Measurements from ENCODE around the gene TJP1.
A peak's percentile ranks its signal among the peaks of the same experiment; 100 is the strongest.
"Not testable (repeated sequence)": the region's sequence is repeated elsewhere in the genome, so short reads cannot be mapped to it uniquely, and the experiment has no call there.

TJP1 gene

DNA sequence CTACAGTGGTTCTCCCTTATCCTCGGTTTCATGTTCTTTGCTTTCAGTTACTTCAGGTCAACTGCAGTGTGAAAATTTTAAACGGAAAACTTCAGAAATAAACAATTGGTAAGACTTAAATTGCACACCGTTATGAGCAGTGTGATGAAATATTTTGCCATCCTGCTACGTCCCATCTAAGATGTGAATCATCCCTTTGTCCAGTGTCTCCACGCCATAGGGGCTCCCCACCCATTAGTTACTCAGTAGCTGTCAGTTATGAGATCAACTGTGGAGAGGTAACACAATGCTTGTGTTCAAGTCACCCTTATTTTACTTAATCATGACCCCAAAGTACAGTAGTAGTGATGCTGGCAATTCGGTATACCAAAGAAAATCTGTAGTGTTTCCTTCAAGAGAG, 47.4 kb downstream of the TJP1 start:
- DNase-seq (ENCODE audit: insufficient read length, low spot score), result no peak
- no peak for TF ChIP-seq POLR2A (IDR thresholded peaks at IDR 0.05; ENCODE audit: low read depth, low read length)
- FAIRE-seq, result peak; percentile 98

DNA sequence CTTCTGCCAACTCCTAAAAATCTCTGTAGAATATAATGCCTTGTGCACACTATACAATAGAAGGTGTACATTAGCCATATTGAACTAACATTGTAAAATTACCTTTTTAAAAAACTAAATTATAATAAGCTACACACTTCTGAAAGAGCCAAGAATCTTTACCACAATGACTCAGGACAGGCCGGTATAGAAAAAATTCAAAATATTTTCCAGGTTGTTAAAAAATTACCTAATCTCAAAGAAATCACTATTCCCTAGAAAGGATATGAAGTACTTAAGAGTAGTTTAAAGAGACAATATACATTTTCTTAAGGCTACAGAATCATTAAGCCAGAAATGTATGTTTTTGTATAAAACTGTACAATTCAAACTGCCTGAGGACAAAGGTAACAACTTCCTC, 48.5 kb downstream of the TJP1 start:
- FAIRE-seq (no peak), DNase-seq (ENCODE audit: insufficient read length, low spot score) (no peak)
- TF ChIP-seq POLR2A (IDR thresholded peaks at IDR 0.05; ENCODE audit: low read depth, low read length), result no peak

DNA sequence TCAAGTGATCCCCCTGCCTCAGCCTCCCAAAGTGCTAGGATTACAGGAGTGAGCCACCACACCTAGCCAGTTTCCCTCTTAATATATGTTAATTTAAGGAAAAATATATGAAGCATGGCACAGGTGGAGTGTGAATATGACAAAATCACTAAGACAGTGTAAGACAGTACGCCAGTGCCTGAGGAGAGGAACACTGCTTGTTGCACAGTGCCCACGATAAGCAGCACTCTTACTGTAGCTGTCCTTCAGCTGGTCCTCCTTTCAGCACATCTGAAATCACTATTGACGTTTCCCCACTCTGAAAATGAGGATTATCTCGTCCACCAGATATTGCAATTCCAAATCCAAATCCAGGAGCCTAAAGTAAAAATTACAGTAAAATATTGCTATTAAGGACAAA, 49.3 kb downstream of the TJP1 start:
- peak; percentile 45 for FAIRE-seq
- DNase-seq (ENCODE audit: insufficient read length, low spot score), result no peak
- no peak for TF ChIP-seq POLR2A (IDR thresholded peaks at IDR 0.05; ENCODE audit: low read depth, low read length)

DNA sequence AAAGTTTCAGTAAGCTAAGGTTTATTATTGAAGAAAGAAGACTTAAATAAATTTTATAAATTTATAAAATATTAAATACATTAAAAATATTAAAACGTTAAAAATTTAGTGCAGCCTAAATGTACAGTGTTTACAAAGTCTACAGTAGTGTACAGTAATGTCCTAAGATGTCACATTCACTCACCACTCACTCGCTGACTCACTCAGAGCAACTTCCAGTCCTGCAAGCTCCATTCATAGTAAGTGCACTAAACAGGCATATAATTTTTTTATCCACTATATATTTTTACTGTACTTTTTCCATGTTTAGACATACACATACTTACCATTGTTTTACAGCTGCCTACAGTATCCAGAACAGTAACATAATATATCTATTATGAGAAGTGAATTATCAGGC, 51.5 kb downstream of the TJP1 start:
- FAIRE-seq, result no peak
- no peak for DNase-seq (ENCODE audit: insufficient read length, low spot score)
- no peak for TF ChIP-seq POLR2A (IDR thresholded peaks at IDR 0.05; ENCODE audit: low read depth, low read length)

DNA sequence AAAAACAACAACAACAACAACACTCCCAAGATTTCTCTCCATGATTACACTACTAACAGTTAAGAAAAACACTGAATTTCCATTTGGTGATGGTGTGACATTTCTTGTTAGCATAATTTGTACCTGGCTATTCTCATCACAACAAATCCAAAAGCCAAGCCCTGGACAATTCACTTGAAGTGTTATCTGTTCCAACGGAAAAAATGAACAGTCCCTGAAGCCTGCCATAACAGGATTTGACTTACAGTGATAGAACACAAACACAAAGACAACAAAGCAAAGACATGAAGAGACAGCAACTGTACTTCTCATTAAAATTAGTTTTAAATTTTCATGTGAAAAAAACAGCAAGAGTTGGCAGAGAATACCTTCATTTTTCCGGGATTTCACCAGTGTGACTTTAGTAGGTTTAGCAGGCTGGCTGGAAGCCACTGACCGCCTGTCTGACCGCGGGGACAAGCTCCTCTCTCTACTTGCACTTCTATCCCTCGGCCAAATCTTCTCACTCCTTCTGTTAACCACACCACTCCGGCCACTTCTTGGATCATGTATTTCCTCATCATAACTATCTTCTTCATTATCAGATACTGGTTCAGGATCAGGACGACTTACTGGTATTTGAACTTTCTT, 56.3 kb downstream of the TJP1 start:
- TF ChIP-seq POLR2A (IDR thresholded peaks at IDR 0.05; ENCODE audit: low read depth, low read length), result no peak
- FAIRE-seq, result no peak
- no peak for DNase-seq (ENCODE audit: insufficient read length, low spot score)

DNA sequence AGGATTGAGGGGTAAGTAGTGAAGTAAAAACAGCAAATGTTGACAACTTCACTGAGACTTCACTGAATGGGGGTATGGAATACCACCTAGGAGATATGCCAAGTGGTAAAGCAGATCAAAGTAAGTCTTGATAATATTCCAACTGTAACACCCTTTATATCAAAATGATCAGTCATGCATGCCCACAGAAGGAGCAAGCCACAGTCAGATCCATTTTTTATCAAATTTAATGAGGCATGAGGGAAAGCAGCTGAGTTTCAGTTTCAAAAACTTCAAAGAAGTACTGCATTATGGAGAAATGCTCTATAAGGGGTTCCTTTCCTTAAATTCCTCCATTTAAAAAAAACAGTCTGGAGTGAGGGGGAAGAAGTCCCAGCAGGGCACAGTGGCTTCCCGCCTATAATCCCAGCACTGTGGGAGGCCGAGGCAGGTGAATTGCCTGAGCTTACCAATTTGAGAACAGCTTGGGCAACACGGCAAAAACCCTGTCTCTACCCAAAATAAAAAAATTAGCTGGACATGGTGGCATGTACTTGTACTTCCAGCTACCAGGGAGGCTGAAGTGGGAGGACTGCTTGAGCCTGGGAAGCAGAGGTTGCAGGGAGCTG, 56.9 kb downstream of the TJP1 start:
- no peak for TF ChIP-seq POLR2A (IDR thresholded peaks at IDR 0.05; ENCODE audit: low read depth, low read length)
- DNase-seq (ENCODE audit: insufficient read length, low spot score), result no peak
- FAIRE-seq, result no peak

DNA sequence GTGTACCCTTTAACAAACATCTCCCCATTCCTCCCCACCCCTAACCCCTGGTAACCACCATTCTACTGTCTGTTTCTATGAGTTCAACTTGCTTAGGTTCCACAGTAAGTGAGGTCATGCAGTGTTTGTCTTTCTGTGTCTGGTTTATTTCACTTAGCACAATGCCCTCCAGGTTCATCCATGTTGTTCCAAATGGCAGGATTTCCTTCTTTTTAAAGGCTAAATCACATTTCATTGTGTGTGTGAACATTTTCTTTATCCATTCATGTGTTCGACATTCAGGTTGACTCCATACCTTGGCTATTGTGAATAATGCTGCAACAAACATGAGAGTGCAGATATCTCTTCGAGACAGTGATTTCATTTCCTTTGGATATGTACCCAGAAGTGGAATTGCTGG, 62.7 kb downstream of the TJP1 start:
- TF ChIP-seq POLR2A (IDR thresholded peaks at IDR 0.05; ENCODE audit: low read depth, low read length), result no peak
- no peak for FAIRE-seq
- no peak for DNase-seq (ENCODE audit: insufficient read length, low spot score)

DNA sequence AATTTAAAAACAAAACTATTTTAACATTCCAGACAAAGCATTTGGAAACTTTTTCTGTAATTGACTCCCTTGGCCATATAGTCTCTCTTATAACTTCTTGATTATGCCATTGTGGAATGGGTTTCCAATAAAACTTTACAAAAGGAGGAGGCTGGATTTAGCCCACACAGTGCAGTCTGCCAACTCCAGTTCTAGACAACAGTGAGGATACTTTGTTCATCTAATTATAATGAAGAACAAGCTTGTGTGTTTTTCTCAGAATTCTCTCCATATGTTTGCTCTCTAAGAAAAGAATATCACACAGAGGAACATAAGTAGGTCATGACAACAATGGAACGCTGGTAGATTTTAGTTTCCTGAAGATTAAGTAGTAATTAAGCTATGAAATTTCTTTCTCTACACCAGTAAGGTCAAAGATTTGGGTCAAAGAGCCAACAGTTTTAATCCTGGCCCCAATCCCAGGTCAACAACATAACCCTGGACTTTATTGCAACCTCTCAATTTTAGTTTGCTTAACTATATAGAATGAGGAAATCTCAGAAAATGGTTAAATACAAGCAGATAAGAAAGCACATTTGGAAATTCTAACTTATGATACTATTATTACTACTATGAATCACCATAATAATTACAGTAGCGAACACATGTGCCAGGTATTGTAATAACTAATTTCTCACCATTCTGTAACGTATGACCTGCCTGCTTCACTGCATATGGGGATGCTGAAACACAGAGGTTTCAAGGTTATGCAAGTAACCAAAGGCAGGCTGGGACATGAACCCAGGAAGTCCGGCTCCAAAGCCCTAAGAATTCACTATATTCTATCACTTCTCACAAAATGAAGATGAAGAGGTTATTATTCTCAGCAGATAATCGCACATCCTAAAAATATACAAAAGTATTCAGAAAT, 65.7 kb downstream of the TJP1 start:
- no peak for DNase-seq (ENCODE audit: insufficient read length, low spot score)
- TF ChIP-seq POLR2A (IDR thresholded peaks at IDR 0.05; ENCODE audit: low read depth, low read length), result no peak
- no peak for FAIRE-seq

DNA sequence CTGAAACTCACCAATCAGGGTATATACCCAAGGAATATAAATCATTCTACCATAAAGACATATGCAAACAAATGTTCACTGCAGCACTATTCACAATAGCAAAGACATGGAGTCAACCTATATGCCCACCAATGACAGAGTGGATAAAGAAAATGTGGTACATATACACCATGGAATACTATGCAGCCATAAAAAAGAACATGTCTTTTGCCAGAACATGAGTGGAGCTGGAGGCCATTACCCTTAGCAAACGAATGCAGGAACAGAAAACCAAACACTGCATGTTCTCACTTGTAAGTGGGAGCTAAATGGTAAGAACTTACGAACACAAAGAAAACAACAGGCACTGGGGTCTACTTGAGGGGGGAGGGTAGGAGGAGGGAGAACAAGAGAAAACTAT, 68.3 kb downstream of the TJP1 start:
- DNase-seq (ENCODE audit: insufficient read length, low spot score); FAIRE-seq: not testable (repeated sequence)

DNA sequence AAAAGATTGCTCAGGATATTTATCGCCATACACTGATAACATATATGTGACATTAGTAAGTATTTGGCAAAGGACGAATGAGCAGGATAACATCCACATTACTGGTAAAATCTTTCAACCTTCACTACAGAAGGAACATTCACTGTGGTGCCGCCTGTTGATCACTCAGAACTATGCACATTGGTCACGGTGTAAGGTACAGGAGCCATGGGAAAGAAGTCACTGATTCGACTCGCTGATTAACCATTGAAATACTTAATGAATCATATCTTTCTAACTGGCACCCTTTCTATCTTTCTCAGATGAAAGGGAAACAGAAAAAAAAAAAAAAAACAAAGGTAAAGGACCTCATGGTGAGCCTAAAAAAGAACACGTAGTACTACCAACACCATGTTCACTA, 68.8 kb downstream of the TJP1 start:
- TF ChIP-seq POLR2A (IDR thresholded peaks at IDR 0.05; ENCODE audit: low read depth, low read length), result no peak
- FAIRE-seq, result no peak

DNA sequence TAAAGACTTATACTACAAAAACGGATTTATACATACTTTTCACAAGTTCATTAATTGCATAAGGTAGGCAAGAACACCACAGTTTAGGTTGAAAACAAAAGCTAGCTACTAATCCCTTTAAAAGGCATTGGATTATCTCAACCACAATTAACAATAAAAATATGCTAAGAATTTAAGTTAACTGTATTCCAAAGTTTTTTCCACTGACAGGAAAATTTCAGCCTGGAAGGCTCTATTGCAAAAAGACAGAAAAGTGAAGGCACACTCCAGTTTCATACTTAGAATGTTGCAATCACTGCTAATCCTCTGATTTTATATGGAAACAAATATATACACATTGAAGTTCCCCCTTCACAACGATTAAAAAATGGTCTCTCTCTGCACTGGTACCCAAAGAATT, 71.5 kb downstream of the TJP1 start:
- DNase-seq (ENCODE audit: insufficient read length, low spot score) (no peak), FAIRE-seq (no peak)
- TF ChIP-seq POLR2A (IDR thresholded peaks at IDR 0.05; ENCODE audit: low read depth, low read length), result no peak

More for the DNA sequence above, 68.8 kb downstream of the TJP1 start:
- DNase-seq (ENCODE audit: insufficient read length, low spot score), result no peak

DNA sequence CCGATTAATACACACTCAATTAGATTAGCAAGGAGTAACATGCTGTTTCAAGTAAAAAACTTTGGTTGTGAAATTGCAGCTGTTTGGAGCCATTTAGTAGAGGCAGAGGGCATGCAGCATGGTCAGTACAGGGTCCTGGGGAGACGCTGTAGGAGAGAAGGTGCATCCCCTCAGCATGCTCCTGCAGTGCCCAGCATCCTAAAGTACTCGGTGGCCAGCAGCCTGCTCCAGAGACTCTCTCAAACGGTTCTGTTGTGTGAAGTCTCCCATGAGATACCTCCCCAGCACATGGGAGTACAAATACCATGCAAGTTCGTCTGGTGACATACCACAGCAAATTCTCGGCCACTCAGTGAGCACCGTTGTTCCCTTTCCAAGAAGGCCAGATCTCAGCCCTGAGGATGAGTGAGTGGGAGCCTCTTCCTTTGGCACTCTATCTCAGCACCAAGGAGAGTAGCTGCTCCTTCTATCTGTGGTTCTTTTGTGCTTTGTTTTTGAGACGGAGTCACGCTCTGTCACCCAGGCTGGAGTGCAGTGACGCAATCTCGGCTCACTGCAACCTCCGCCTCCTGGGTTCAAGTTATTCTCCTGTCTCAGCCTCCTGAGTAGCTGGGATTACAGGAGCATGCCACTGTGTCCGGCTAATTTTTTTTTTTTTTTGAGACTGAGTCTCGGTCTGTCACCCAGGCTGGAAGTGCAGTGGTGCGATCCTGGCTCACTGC, 72.7 kb downstream of the TJP1 start:
- no peak for TF ChIP-seq POLR2A (IDR thresholded peaks at IDR 0.05; ENCODE audit: low read depth, low read length)
- FAIRE-seq, result no peak
- no peak for DNase-seq (ENCODE audit: insufficient read length, low spot score)

DNA sequence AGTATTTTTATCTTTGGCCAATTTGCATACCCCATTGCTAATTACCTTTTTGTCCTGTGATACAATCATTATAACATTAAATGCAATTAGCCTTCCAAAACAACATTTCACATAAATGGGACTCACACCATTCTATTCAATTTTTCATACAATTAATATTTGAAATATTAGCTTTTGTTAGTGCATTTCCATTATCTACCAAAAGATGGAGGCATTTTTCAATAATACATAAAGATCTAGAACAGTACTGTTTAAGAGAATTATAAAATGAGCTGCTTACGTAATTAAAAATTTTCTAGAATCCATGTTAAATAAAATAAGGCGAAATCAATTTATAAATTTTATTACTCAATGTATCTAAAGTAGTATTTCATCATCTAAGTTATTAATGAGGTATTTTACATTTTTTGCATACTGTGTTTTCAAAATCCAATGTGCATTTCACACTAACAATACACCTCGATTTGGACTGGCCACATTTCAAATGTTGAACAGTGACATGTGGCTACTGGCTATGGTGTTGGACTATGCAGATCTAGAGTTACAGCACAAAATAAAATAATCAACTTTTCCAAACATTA, 74.3 kb downstream of the TJP1 start:
- FAIRE-seq (no peak), DNase-seq (ENCODE audit: insufficient read length, low spot score) (no peak)

DNA sequence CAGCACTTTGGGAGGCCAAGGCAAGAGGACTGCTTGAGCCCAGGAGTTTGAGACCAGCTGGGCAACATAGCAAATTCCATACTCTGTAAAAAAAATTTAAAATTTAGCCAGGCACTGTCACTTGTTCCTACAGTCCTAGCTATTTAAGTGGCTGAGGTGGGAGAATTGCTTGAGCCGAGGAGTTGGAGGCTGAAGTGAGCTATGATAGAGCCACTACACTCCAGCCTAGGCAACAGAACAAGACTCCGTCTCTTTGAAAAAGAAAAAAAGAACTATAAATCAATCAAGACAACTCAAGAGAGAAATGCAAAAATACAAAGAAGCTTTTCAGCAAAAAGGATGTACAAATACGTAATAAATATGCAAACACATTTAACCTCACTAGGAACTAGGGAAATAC, 78.8 kb downstream of the TJP1 start:
- FAIRE-seq (no peak), DNase-seq (ENCODE audit: insufficient read length, low spot score) (no peak)
- TF ChIP-seq POLR2A (IDR thresholded peaks at IDR 0.05; ENCODE audit: low read depth, low read length), result no peak

More for the DNA sequence above, 74.3 kb downstream of the TJP1 start:
- no peak for TF ChIP-seq POLR2A (IDR thresholded peaks at IDR 0.05; ENCODE audit: low read depth, low read length)
